22Rv1 (cell line): ENCODE results near the gene MCAT.

Experiments
- CTCF ChIP-seq: fragments of 450-650 bp; IDR thresholded peaks from 2 replicates; pipeline ENCODE4 v1.5.1; 2017; ENCODE audit warnings: mild to moderate bottlenecking
- ZFX ChIP-seq: fragments of 450-650 bp; IDR thresholded peaks from 2 replicates; pipeline ENCODE4 v1.6.1; 2017; ENCODE audit warnings: antibody characterized with exemption, borderline replicate concordance

- TF ChIP-seq CTCF (no peak), ZFX (no peak)
Measured at GRCh38 chr22:43167001-43167589, 23.9 kb upstream of the MCAT start.
